Activated T-helper 17 cell treated with anti-CD3 and anti-CD28 coated beads, Interleukin-2, amount 50 U/mL, for 72 hours (primary cell): ENCODE measurements around the gene GET4. TPM values are rescaled to one million over a fixed set of nuclear protein-coding genes. Genes with fewer than 3 reads are reported as not detected.

Source experiments
- ATAC-seq: fragments of 150-1000 bp; cut with Tn5 transposase; replicated peaks from 2 replicates; pipeline ENCODE4 v1.10.0; 2021; ENCODE audit warnings: mild to moderate bottlenecking, moderate library complexity
- H3K27ac Mint-ChIP-seq: one replicate; pipeline ENCODE4 v1.8.0; 2022; ENCODE audit warnings: mixed read lengths
- H3K27me3 Mint-ChIP-seq: one replicate; pipeline ENCODE4 v1.8.0; 2022; ENCODE audit warnings: mixed read lengths
- H3K36me3 Mint-ChIP-seq: one replicate; pipeline ENCODE4 v1.8.0; 2022; ENCODE audit warnings: low read depth, mild to moderate bottlenecking, mixed read lengths
- H3K4me1 Mint-ChIP-seq: one replicate; pipeline ENCODE4 v1.8.0; 2022; ENCODE audit warnings: mixed read lengths
- H3K4me3 Mint-ChIP-seq: one replicate; pipeline ENCODE4 v1.8.0; 2022; ENCODE audit warnings: mild to moderate bottlenecking, mixed read lengths
- H3K9me3 Mint-ChIP-seq: one replicate; pipeline ENCODE4 v1.8.0; 2022; ENCODE audit warnings: mixed read lengths
- total RNA-seq, 2 donors: library from RNA; stranded (reverse); gene quantifications; one replicate each; pipeline ENCODE4 v1.2.3, GENCODE V29; 2022

The GET4 gene
- total RNA-seq, 2 donors from 2014 or later = 17.1 to 43.0 TPM

DNA sequence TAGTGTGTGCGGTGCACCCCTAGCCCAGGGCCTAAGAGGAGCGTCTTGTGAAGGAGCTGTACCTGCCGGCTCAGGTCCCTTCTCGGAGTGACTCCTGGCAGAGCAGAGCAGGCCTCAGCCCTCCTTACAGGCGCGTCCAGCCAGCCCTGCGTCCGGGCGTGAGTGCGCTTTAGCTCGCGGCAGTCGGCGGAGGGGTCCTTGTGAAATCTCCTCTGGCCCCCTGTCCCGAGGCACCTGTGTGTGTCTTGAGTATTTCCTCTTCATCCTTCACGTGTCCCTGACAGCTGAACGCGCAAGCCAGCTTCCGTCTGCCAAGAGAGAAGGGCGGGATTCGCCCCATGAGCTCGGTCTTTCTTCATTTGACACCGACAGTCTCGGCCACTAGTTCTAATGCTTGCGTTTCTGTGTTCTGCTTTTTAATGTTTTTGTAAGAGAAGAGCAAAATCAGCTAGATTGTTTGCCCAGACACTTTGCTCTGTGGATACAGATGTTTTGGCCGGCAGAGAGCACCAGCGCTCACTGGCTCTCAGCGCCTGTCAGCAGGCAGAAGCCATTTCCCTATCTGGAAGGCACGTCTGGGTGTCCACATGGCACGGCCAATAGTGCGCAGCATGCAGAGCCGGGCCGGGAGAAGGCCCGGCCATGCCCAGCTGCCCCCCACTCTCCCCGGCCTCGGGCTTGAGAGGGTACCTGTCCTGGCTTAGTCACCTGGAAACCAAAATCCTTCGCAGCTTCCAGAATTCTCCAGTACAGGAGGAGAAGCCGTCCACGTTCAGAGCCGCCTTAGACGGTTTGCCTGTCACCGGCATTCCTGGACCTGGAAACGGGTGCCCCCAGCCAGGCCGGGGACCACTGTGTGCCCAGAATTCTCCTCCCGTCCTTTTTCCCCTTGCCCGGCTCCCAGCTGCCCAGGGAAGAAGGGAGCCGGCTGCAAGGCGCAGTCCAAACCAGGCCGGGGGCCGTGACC, 7.0 kb downstream of the GET4 start:
- no peak for ATAC-seq
- H3K4me1 Mint-ChIP-seq = peaks cover 9% of the 10 kb centered on the region

DNA sequence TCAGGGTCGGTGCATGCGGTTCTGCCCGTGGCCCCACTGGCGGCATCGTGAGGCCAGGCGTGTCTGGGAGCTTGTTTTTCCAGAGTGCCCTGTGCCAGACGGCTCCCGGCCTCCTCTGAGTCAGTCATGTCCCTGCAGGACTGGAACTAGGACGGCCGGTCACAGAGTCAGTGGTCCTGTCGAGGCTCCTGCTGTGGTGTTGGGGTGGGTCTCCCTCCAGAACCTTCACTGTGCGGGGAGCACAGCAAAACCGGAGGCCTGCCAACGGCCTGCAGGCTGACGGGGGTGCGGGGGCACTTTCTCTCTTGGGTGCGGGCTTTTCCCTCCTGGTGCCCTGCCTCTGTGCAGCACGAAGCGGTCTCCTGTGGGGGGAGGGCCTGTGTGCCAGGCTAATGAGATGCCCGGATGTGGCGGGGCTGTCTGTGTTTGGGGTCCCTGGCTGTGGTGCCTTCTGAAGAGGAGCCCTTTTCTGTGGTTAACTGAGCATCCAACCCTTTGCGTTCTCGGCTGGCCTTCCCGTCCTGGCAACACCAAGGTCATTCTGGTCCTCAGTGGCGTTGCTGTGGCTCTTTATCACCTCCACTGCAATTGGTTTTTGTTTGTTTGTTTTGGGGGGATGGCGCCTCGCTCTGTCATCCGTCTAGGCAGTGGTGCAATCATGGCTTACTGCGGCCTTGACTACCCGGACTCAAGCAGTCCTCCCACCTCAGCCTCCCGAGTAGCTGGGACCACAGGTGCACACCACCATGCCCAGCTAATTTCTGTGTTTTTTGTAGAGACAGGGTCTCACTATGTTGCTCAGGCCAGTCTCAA, 8.0 kb downstream of the GET4 start:
- no peak for ATAC-seq
- peaks cover 5% of the 10 kb centered on the region for H3K4me1 Mint-ChIP-seq
- H3K27ac Mint-ChIP-seq = no peak overlapping the region
- H3K36me3 Mint-ChIP-seq = peaks cover 18% of the 10 kb centered on the region
- no peaks in the 10 kb centered on the region for H3K27me3 Mint-ChIP-seq
- no peaks in the 10 kb centered on the region for H3K9me3 Mint-ChIP-seq
- H3K4me3 Mint-ChIP-seq = no peak overlapping the region

More for the DNA sequence above, 7.0 kb downstream of the GET4 start:
- Mint-ChIP-seq H3K27ac (no peak overlapping the region), H3K36me3 (peaks cover 18% of the 10 kb centered on the region), H3K9me3 (no peaks in the 10 kb centered on the region), H3K4me3 (no peak overlapping the region), H3K27me3 (no peaks in the 10 kb centered on the region)

DNA sequence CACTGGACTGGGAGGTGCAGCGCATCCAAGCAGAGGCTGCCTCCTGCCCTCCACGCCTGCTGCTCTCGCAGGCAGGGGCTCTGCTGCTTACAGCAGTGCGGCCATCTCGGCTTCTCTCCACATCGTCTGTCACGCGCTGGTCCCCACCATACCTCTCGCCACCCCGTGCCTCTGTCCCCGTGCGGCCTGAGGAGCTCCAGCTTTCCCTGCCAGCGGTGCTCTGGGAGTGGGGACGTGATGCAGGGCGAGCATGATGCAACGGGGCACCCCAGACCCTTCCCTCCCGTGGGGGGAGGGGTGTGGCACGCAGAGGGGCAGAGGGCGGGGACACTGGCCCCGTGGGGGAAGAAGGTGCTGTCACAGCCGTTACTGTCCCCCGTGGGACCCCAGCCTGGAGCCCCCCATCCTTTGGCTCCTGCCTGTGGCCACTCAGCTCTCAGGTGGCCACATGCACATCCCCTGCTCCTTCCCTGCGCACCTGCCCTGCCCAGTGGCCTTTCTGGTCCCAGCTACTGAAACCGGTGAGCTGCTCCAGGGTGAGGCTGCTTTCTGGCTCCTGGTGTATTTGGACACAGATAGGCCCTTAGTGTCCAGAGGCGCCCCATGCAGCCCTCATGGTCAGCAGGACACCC, 9.0 kb downstream of the GET4 start:
- Mint-ChIP-seq H3K9me3 (no peaks in the 10 kb centered on the region), H3K36me3 (peaks cover 20% of the 10 kb centered on the region), H3K27me3 (no peaks in the 10 kb centered on the region), H3K4me1 (peaks cover 5% of the 10 kb centered on the region), H3K27ac (no peak overlapping the region), H3K4me3 (no peak overlapping the region)
- no peak for ATAC-seq

DNA sequence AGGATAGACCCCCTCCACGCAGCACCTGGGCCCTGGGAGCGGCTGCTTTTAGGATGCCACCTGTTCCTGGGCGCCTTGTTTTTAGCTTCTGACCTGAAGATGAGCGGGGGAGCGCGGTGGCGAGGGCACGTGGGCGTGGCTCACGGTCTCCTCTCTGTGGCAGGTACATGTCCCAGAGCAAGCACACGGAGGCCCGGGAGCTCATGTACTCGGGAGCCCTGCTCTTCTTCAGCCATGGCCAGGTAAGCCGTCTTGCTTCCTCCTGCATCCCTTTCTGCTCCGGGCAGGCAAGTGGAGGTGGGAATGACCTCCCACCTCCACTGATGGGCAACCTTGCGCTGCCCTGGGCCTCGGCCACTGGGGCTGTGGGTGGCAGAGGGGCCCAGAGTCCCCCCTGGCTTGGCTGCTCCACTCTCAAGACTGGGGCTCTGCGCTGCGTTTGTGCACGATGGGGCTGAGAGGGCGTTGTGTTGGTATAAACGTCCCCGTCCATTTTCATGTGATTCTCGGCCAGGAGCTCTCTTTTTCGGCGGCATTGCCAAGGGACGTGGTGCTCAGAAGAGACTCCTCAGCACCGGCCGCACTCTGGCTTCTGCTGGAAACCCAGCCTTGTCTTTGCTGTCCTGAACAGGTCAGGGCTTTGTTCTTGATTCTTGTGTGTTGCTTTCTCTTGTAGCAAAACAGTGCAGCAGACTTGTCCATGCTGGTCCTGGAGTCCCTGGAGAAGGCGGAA, 9.7 kb downstream of the GET4 start:
- no peak overlapping the region for H3K27ac Mint-ChIP-seq
- H3K4me1 Mint-ChIP-seq = peaks cover 5% of the 10 kb centered on the region
- ATAC-seq = no peak
- H3K9me3 Mint-ChIP-seq = no peaks in the 10 kb centered on the region
- H3K27me3 Mint-ChIP-seq = no peaks in the 10 kb centered on the region
- H3K36me3 Mint-ChIP-seq = peaks cover 27% of the 10 kb centered on the region
- H3K4me3 Mint-ChIP-seq = no peak overlapping the region

DNA sequence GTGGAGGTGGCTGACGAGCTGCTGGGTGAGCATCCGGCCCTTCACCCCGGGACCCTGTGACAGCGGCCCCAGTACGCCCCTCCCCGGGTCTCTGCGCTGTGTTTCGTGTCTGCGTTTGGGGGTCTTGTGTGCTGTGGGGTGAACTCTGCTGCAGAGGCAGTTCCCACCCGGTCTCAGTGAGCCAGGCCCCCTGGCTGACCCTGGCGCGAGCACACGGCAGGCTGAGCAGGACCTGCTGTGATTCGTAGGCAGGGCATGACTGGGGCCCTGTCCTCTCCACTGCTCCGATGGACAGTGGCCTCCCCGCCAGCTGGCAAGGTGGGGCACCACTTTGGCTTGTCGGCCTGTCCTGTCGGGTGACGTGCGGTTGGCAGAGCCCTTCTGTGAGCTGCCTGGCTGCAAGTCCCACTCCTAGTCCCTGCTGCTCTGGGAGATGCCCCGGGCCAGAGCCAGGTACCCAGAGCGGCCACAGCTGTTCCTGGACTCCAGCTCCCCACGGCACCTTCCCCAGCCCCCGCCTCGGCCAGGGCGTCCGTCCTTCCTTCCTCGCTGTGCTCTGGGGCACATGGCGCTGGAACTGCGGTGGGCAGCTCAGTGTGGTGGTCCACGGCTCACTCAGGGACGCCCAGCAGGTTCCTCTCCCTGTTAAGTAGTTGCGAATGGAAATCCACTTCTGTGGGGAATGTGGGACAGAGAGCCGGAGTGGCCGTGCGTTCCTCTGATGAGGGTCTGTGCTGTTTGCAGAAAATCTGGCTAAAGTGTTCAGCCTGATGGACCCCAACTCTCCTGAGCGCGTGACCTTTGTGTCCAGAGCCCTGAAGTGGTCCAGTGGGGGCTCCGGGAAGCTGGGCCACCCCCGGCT, 10.5 kb downstream of the GET4 start:
- Mint-ChIP-seq H3K27ac (no peak overlapping the region), H3K9me3 (no peaks in the 10 kb centered on the region), H3K27me3 (no peaks in the 10 kb centered on the region), H3K4me3 (no peak overlapping the region), H3K4me1 (peaks cover 3% of the 10 kb centered on the region), H3K36me3 (peaks cover 29% of the 10 kb centered on the region)
- no peak for ATAC-seq

DNA sequence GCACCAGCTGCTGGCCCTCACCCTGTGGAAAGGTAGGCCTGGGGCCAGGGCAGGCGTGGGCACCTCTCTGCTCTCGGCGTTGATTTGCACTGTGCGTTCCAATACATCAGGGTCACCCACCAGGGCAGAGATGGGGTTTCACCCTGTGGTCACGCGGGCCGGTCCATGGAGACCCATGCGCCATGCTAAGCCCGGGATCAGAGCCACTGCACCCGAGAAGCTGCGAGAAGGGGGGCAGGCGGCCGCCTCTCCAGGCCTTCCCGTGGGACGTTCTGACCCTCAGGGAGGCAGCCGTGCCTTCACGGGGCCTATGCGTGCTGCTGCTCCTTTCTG, 11.1 kb downstream of the GET4 start:
- Mint-ChIP-seq H3K27me3 (no peaks in the 10 kb centered on the region), H3K4me1 (peaks cover 3% of the 10 kb centered on the region), H3K36me3 (peaks cover 34% of the 10 kb centered on the region), H3K9me3 (no peaks in the 10 kb centered on the region), H3K27ac (no peak overlapping the region), H3K4me3 (no peak overlapping the region)
- no peak for ATAC-seq

DNA sequence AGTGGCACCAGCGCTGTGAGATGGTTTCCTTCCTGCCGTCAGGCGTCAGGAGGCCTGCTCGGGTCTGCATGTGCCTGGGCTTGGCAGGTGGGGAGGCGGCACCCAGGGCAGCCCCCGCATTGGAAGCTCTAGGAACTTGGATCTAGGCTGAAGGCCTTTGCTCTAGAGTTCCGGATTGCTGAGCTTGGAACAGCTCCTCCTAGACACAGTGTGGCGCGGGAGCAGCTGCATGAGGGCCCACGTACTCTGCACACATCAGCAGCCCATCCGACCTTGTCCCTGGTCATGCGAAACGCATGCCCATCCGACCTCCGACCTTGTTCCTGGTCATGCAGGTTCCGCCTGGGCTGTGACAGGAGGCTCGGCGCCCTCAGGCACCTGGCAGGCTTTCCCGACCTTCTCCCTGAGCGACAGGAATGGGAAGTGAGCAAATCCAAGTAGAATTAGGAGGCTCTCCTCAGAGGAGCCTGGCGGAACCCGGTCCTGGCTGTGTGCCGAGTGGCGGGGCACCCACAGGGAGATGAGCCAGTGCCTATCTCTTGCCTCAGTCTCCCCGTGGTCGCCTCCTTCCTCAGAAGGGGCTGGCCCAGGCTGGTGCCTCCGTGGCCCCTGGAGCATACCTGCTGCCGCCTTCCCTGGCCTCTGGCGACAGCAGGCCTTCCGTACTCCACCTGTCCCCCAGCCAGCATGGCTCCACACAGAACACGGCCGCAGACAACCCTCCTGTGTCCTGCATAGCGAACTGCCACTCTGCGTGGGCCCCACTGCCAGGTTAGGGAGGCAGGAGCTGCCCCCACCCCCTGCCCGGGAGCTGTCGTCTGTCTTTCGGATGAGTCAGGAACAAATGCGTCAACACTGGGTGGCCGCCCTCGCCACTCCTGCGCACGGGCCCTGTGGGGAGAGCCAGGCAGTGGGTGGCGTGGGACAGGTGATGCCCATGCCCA, 12.0 kb downstream of the GET4 start:
- no peak for ATAC-seq
- Mint-ChIP-seq H3K27ac (no peak overlapping the region), H3K4me1 (peaks cover 9% of the 10 kb centered on the region), H3K27me3 (no peaks in the 10 kb centered on the region), H3K4me3 (no peak overlapping the region), H3K36me3 (peaks cover 43% of the 10 kb centered on the region), H3K9me3 (no peaks in the 10 kb centered on the region)

DNA sequence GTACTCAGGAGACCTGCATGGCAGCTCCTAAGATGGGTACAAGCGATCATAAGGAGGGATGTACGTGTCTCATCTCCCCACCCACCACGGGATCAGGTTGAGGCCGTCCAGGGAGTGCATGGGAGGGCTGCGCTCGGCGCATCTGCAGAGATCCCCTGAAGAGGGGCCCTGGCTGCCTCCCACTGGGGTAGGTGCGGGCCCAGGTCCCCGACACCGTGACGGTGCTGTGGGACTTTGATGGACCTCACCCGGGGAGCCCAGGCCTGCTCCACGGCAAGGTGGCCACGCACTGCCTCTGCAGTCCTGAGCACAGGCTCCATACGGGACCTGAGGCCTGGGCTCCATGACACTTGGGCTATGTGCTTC, 12.7 kb downstream of the GET4 start:
- peaks cover 50% of the 10 kb centered on the region for H3K36me3 Mint-ChIP-seq
- no peaks in the 10 kb centered on the region for H3K27me3 Mint-ChIP-seq
- ATAC-seq = no peak
- H3K27ac Mint-ChIP-seq = no peak overlapping the region
- H3K4me3 Mint-ChIP-seq = no peak overlapping the region
- H3K9me3 Mint-ChIP-seq = no peaks in the 10 kb centered on the region
- peaks cover 9% of the 10 kb centered on the region for H3K4me1 Mint-ChIP-seq

DNA sequence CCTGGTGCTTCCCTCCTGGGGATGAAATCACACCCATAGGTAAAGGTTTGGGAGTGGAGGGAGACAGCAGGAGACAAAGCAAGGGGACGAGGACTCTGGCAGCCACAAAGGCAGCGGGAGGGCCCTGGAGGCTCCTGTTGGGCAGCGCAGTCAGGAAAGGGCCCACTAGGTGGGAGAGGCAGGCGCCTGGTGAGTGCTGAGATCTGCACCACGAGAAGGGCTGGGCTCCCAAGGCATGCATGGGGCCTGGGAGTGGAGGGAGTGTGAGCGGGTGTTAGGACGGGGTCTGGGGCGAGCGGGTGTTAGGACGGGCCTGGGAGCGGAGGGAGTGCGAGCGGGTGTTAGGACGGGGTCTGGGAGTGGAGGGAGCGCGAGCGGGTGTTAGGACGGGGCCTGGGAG, 13.0 kb downstream of the GET4 start:
- peaks cover 53% of the 10 kb centered on the region for H3K36me3 Mint-ChIP-seq
- H3K27ac Mint-ChIP-seq = no peak overlapping the region
- no peak for ATAC-seq
- H3K27me3 Mint-ChIP-seq = no peaks in the 10 kb centered on the region
- no peaks in the 10 kb centered on the region for H3K9me3 Mint-ChIP-seq
- no peak overlapping the region for H3K4me3 Mint-ChIP-seq
- peaks cover 9% of the 10 kb centered on the region for H3K4me1 Mint-ChIP-seq

DNA sequence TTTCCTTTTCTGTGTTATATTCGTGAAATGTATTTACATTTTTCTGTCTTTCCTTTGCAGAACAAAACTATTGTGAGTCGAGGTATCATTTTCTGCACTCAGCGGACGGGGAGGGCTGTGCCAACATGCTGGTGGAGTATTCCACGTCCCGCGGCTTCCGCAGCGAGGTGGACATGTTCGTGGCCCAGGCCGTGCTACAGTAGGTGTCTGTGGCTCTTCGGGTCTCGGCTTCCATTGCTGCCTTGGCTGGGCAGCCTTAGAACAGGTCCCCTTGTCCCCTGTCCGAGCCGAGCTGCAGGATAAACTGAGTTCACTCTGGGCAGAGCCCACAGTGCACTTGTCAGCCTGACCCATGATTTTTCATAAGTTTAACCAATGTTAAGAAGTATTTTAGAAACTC, 14.5 kb downstream of the GET4 start:
- Mint-ChIP-seq H3K4me1 (peaks cover 9% of the 10 kb centered on the region), H3K4me3 (no peak overlapping the region), H3K9me3 (no peaks in the 10 kb centered on the region), H3K27me3 (no peaks in the 10 kb centered on the region), H3K27ac (no peak overlapping the region), H3K36me3 (peaks cover 67% of the 10 kb centered on the region)
- ATAC-seq = no peak

DNA sequence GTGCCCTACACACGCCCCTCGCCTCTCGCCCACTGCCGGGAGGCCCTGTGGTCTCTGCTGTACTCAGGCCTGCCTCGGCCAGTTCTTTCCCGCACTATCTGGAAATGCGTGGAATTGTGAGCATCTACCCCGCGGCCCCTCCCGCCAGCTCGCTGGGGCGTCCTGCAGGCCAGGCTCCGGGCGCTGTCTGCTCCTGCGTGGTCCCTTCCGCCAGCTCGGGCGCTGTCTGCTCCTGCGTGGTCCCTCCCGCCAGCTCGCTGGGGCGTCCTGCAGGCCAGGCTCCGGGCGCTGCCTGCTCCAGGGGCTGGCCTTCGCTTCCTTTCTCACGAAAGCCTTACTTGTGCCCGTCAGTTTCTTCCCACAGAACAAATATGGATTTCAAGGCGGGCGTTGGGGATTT, 14.9 kb downstream of the GET4 start:
- no peak for ATAC-seq
- Mint-ChIP-seq H3K4me1 (peaks cover 9% of the 10 kb centered on the region), H3K27me3 (no peaks in the 10 kb centered on the region), H3K4me3 (no peak overlapping the region), H3K36me3 (peaks cover 71% of the 10 kb centered on the region), H3K27ac (no peak overlapping the region), H3K9me3 (no peaks in the 10 kb centered on the region)

DNA sequence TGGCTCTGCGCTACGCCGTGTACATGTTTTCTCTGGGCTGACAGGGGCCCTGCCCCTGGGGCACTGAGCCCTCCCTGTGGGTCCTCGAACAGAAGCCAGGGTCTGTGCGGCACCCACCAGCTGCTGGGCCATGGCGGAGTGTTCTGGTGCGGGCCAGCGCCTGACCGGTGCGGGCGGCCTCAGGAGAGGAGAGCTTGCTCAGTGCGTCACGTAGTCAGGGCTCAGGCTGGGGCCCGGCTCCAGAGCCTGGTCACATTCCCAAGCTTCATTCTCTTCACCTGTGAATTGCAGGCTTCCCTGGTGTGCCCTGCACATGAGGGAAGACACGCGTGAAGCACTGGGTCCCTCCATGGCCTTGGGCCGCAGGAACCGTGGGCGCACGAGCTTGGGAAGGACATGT, 15.5 kb downstream of the GET4 start:
- no peaks in the 10 kb centered on the region for H3K9me3 Mint-ChIP-seq
- no peak overlapping the region for H3K4me3 Mint-ChIP-seq
- no peak for ATAC-seq
- H3K27me3 Mint-ChIP-seq = no peaks in the 10 kb centered on the region
- H3K4me1 Mint-ChIP-seq = peaks cover 9% of the 10 kb centered on the region
- H3K36me3 Mint-ChIP-seq = peaks cover 74% of the 10 kb centered on the region
- no peak overlapping the region for H3K27ac Mint-ChIP-seq
